Measurements from ENCODE around the gene LRRC4B.
"Not testable (repeated sequence)": the region's sequence is repeated elsewhere in the genome, so short reads cannot be mapped to it uniquely, and the experiment has no call there.

LRRC4B gene

DNA sequence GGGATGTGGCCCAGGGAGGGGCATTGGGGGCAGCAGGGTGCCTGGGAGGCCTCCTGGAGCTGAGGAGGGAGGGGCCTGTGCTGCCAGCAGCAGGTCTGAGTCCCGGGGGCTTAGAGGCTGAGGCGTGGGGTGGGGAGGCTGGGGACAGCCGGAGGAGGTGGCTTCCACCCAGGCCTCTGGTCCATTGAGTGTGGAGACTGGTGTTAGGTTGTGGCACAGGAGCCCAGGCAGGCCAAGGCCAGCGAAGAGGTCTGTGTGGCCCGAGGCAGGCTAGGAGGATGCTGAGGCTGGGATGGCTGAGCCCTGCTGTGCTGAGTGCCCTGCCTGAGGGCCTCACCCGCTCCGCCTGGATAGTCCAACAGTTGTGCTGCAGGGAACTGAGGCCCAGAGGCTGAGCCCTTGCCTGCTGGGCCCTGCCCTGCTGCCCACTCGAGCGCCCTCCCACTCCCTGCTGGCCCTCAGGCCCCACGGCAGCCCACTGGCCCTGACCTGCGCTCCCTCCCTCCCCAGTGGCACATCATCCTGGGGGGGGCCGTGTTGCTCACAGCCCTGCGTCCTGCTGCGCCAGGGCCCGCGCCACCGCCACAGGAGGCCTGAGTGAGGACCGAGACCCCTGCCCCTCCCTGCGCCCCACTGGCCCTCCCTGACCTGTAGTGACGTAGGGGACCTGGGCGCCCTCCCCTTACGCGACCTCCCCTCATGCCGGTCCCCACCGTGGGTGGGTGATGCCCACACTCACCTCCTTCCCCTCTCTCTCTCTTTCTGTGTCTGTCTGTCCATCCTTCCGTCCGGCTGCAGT, 86.7 kb downstream of the LRRC4B start:
- DNase-seq, result no peak

DNA sequence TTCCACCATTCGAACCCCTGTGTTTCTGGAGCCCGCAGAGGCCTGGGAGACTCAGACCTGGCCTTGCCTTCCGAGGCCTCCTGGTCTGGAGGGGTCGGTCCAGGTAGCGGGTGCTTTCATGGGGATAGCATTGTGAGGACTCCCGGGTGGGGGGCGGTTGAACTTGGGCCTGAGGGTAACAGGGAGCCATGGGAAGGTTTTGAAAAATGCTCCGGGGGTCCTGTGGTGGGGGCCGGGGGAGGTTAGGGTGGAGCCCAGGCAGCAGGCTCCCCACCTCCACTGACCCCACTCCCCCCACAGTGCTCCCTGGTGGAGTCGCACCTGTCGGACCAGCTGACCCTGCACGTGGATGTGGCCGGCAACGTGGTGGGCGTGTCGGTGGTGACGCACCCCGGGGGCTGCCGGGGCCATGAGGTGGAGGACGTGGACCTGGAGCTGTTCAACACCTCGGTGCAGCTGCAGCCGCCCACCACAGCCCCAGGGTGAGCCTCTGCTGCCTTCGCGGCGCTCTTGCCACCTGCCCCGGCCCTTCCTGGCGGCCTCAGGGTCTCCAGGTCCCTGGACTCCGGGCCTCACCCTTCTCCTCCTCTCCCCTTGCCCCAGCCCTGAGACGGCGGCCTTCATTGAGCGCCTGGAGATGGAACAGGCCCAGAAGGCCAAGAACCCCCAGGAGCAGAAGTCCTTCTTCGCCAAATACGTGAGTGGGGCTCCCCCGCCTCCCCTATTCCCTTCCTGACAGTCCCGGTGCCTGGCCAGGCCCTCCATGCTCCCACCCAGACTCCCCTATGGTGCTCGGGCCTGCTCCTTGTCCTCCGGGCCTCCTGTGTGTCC, 87.7 kb downstream of the LRRC4B start:
- DNase-seq, result no peak

DNA sequence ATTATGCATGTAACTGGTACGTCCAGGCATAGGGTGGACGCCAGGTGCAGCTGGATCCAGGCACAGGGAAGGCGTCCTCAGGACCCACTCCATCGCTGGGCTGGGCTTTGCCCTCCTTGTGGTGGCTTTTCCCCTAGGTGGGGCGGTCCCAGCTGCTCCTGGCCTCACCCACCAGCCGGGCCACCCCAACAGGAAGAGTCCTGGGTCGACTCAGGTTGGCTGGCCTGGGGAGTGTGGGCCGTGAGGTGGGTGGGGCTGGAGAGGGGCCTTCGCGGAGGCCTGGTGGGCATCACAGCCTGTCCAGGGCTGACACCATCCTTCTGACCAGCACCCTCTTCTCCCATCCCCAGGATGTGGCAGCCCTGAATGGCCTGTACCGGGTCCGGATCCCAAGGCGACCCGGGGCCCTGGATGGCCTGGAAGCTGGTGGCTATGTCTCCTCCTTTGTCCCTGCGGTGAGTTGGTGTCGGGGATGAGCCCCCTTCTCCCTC, 88.4 kb downstream of the LRRC4B start:
- DNase-seq, result no peak

DNA sequence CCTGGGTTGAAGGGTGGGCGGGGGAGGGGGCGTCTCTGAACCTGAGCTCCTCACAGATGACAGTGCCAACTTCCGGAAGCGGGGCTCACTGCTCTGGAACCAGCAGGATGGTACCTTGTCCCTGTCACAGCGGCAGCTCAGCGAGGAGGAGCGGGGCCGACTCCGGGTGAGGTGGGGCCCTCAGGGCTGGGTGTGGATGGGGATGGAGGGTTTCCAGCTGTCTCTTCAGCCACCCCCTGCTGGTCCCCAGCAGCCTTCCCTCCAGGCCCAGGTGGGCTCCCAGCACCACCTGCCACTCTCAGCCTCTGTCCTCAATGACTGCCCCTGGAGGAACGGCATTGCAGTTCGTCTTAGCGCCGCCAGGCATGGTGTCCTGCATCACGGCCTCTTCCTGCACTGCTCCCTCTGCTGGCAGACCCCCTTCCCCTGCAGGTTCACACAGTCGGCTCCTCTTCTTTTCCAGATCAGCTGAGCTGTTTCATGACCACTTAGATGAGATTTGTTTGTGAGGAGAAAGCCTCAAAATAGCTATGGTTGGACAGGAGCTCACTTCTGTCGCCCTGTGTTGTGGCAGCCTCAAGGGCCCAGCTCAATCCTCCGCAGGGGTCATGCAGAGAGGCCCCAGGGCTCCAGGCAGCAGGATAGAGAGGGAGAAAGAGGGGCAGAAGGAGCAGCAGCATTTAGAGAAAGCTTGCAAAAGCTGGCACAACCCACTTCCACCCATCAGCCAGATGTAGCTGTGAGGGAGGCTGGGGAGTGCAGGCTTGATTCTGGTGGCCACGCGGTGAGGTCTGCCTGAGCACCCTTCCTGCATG, 89.1 kb downstream of the LRRC4B start:
- peak; percentile 17 to 71 for DNase-seq

DNA sequence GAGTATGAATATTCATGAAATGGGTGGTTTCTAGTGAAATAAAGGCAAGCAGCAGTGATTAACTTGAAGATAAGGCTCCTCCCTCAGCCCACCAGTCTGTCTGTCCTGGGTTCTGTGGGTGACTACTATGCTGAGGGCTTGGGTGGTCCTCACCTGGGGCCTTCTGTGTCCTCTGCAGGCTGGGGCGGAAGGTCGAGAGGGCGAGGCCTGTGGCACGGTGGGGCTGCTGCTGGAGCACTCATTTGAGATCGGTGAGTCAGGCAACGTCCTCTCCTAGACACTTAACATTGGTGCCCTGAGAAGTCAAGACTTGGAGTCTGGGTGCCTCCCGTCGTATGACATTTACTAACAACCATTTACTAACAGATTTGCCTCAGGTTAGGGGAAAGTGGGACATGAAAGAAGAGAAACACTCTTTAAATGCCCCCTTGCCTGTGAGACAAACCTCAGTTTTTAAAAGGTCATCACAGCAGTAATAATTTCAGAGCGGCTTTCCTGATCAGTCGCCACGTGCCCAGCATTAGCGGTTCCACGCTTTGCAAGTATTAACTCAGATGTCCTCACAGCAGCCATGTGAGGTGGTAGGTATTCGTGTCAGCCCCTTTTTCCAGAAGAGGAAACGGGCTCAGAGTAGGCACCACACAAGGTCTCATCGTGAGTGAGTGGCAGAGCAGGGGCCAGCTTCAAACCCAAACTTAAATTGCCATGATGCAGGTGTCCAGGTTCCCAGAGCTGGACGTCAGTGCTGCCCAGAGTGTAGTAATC, 90.3 kb downstream of the LRRC4B start:
- DNase-seq, result no peak

DNA sequence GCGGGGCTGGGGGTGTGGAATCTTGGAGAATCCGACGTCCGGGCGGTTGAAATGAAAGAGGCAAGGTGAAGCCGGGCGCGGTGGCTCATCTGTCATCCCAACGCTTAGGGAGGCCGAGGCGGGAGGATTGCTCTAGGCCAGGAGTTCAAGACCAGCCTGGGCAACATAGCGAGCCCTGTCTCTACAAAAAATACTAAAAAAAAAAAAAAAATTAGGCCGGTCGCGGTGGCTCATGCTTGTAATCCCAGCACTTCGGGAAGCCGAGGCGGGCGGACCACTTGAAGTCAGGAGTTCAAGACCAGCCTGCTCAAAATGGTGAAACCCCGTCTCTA, 91.4 kb downstream of the LRRC4B start:
- DNase-seq, result no peak

DNA sequence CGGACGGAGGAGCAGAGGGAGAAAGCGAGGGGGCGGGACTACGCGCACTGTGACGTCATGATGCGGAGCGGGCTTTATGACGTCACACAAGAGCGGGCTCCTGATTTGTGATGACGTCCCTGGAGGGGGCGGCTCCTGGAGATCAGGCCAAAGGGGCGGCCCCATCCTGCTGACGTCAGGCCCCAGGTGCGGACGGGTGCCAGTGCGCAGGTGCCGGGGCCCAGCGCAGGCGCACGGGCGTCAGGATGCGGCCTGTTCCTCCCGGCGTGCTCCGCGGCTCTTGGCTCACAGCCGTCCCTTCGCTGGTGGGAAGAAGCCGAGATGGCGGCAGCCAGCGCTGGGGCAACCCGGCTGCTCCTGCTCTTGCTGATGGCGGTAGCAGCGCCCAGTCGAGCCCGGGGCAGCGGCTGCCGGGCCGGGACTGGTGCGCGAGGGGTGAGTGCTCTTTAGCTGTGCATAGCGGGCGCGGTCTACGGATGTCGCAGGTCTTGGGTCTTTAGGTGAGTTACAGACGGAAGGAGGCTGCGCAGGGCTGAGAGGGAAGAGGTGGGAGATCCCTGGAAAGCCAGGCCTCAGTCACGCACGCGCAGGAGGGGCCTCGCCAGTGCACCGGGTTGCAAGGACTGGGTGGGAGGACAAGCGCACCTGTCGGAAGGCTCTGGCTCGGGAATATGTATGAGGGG, 91.9 kb downstream of the LRRC4B start, which contains the start of the genes EMC10 and GARIN5A:
TSS of gene EMC10 (plus strand) at position 284 of the 683 bp plus-strand sequence. CDS start at position 322, 38 bp downstream.
TSS of gene GARIN5A (minus strand) at position 625 of the 683 bp plus-strand sequence. CDS start at position 165, 460 bp downstream.
- peak; percentile 94 to 97 for DNase-seq

DNA sequence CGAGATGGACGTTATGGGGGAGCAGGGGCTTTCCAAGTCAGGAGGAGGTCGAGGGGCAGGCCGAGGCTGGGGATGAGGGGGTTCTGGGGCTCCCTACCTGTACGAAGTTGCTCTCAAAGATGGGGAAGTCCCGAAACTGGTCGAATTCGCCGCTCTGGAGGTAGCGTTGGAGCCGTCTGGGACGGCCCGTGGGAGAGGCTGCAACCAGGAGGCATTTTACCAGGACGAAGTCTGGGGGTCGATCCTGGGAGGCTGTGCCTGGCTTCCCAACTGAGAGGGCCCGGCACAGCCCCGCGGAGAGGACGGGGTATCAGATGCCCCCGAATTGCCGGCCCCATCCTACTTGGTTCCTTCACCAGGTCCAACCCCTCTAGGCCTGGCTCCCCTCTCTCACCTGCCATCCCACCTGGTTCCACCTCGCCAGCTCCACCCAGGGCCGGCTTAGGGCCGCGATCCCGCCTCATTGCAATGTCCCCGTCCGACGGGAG, 92.5 kb downstream of the LRRC4B start:
- no peak for DNase-seq

DNA sequence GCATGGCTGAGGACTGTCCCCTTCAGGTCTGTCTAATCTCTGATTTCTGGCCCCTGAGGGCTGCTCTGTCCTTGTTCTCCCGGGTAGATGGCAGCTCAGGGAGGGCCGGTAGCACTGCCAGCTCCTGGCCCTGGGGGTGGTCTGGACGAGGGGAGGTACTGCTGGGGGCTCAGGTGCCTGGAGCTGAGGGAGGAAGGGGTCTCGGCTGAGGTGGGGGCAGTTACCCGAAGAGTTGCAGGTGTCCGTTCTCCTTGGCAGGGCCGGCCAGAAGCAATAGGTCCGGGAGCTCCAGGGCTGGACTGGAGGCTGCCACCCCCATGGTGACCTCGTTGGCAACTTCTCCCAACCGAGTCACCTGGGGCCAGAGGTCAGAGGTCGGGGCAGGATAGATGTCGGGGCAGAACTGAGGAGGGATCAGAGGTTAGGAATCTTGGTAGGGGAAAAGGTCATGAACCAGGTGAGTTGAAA, 93.1 kb downstream of the LRRC4B start:
- no peak for DNase-seq

DNA sequence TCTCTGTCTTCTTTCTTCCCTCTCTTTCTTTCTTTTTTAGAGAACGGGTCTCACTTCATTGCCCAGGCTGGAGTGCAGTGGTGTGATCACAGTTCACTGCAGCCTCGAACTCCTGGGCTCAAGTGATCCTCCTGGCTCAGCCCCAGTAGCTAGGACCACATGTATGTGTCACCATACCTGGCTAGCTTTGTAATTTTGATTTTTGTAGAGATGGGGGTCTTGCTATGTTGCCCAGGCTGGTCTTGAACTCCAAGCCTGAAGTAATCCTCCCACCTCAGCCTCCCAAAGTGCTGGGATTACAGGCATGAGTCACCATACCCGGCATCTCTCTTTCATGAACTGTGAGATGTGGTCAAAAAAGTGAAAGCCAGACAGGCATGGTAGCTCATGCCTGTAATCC, 94.9 kb downstream of the LRRC4B start:
- DNase-seq, result not testable (repeated sequence)

DNA sequence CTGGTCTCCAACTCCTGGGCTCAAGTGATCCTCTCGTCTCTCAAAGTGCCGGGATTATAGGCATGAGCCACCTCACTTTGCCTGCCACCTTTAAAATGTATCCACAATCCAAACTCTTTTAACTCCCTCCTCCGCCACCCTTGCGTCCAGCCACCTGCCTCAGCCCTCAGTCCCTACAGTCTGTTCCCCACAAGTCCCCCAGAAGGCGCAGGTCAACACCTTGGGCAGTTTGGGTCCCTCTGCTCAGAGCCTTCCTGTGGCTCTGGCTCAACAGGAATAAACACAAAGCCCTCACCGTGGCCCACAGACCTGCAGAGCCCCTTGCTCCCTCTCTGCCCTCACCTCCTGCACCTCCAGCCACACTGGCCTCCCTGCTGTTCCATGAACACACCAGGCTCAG, 99.4 kb downstream of the LRRC4B start:
- DNase-seq, result no peak

DNA sequence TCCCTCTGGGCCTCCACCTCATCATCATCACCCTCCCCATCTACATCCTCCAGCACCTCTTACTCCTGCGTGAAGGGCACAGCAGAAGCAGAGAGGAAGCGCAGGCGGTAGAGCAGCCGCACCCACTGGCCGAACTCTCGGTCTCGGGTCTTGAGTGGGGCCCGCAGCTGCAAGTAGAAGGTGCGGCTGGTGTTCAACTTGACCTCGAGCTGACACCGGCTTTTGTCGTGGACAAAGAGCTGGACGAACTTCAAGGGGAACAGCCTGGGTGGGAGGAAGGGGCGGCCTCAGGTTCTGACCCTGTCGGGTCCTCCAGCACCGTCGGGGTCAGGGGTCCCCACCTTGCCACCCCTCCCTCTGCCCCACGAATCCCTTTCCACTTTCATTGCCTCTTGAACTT, 100.7 kb downstream of the LRRC4B start:
- DNase-seq, result no peak
